Ishikawa (cell line): Measurements from ENCODE around the gene TBC1D22A.

Source experiments
- CEBPB ChIP-seq: IDR thresholded peaks from 2 replicates; pipeline ENCODE4 v1.6.1; 2012
- CREB1 ChIP-seq: IDR thresholded peaks from 2 replicates; pipeline ENCODE4 v1.6.1; 2012; ENCODE audit warnings: low read depth
- EGR1 ChIP-seq: IDR thresholded peaks from 2 replicates; pipeline ENCODE4 v1.6.1; 2012
- EP300 ChIP-seq: IDR thresholded peaks from 2 replicates; pipeline ENCODE4 v1.6.1; 2012; ENCODE audit warnings: borderline replicate concordance
- FOXM1 ChIP-seq: IDR thresholded peaks from 2 replicates; pipeline ENCODE4 v1.6.1; 2012; ENCODE audit warnings: low read depth, borderline replicate concordance
- NFIC ChIP-seq: IDR thresholded peaks from 2 replicates; pipeline ENCODE4 v1.6.1; 2012
- RAD21 ChIP-seq: IDR thresholded peaks from 2 replicates; pipeline ENCODE4 v1.6.1; 2012; ENCODE audit warnings: low read depth
- TAF1 ChIP-seq: IDR thresholded peaks from 2 replicates; pipeline ENCODE4 v1.6.1; 2012; ENCODE audit warnings: low read depth, mild to moderate bottlenecking
- TCF12 ChIP-seq: IDR thresholded peaks from 2 replicates; pipeline ENCODE4 v1.6.1; 2012; ENCODE audit warnings: low read depth
- TEAD4 ChIP-seq: IDR thresholded peaks from 2 replicates; pipeline ENCODE4 v1.6.1; 2012
- YY1 ChIP-seq: IDR thresholded peaks from 2 replicates; pipeline ENCODE4 v1.6.1; 2012; ENCODE audit warnings: low read depth
- ZBTB7A ChIP-seq: IDR thresholded peaks from 2 replicates; pipeline ENCODE4 v1.6.1; 2012; ENCODE audit warnings: low read depth
- TF ChIP-seq, protein P1 (sequence below): IDR thresholded peaks from 2 replicates; pipeline ENCODE4 v1.6.1; 2012
- TF ChIP-seq, protein P2 (sequence below): IDR thresholded peaks from 2 replicates; pipeline ENCODE4 v1.6.1; 2012
- TF ChIP-seq, protein P3 (sequence below): IDR thresholded peaks from 2 replicates; pipeline ENCODE4 v1.6.1; 2012; ENCODE audit warnings: low read depth, mild to moderate bottlenecking

Gene TBC1D22A

DNA sequence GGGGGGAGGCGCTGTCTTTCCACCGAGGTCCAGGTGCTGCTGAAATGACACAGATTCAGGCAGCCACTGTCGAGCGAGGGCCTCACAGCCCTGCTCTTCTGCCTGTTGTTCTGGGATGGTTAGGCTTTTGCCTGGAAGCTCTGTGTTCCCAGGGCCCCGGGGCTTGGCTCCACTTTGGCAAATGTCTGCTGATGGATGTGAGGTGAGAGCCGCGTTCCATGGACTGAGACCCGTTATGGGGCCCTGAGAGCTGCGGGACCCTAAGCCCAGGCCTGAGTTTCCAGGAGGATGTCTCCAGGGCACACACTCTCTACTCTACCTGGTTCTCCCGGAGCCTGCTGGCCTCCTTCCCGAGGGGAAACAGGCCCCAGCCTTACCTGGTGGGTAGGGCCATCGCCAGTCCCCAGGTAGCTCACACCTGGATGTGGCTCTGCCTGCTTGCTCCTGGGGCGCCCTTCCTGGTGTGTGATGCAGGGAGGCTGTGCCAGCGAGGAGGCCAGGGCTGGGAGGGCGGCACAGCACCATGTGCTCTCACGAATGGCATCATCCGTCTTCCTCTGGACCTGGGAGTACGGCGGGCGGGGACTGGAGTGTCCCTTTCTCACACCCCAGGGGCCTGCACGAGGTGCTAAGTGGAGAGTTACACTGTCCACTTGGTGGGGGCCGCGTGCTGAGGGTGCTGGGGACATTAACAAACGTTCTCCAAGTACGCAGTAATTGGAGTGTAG is 435.5 kb downstream of the TBC1D22A start:
- TF ChIP-seq RAD21: no peak
- TF ChIP-seq, protein P1, sequence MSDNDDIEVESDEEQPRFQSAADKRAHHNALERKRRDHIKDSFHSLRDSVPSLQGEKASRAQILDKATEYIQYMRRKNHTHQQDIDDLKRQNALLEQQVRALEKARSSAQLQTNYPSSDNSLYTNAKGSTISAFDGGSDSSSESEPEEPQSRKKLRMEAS: no peak
- no peak for TF ChIP-seq TAF1
- TF ChIP-seq NFIC: no peak
- TF ChIP-seq, protein P2, sequence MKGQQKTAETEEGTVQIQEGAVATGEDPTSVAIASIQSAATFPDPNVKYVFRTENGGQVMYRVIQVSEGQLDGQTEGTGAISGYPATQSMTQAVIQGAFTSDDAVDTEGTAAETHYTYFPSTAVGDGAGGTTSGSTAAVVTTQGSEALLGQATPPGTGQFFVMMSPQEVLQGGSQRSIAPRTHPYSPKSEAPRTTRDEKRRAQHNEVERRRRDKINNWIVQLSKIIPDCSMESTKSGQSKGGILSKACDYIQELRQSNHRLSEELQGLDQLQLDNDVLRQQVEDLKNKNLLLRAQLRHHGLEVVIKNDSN: no peak
- TF ChIP-seq TCF12: no peak
- no peak for TF ChIP-seq YY1
- TF ChIP-seq CREB1: no peak
- no peak for TF ChIP-seq TEAD4
- TF ChIP-seq ZBTB7A: no peak
- TF ChIP-seq EP300: no peak
- no peak for TF ChIP-seq EGR1
- TF ChIP-seq FOXM1: no peak
- no peak for TF ChIP-seq CEBPB
- TF ChIP-seq, protein P3, sequence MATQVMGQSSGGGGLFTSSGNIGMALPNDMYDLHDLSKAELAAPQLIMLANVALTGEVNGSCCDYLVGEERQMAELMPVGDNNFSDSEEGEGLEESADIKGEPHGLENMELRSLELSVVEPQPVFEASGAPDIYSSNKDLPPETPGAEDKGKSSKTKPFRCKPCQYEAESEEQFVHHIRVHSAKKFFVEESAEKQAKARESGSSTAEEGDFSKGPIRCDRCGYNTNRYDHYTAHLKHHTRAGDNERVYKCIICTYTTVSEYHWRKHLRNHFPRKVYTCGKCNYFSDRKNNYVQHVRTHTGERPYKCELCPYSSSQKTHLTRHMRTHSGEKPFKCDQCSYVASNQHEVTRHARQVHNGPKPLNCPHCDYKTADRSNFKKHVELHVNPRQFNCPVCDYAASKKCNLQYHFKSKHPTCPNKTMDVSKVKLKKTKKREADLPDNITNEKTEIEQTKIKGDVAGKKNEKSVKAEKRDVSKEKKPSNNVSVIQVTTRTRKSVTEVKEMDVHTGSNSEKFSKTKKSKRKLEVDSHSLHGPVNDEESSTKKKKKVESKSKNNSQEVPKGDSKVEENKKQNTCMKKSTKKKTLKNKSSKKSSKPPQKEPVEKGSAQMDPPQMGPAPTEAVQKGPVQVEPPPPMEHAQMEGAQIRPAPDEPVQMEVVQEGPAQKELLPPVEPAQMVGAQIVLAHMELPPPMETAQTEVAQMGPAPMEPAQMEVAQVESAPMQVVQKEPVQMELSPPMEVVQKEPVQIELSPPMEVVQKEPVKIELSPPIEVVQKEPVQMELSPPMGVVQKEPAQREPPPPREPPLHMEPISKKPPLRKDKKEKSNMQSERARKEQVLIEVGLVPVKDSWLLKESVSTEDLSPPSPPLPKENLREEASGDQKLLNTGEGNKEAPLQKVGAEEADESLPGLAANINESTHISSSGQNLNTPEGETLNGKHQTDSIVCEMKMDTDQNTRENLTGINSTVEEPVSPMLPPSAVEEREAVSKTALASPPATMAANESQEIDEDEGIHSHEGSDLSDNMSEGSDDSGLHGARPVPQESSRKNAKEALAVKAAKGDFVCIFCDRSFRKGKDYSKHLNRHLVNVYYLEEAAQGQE: no peak

DNA sequence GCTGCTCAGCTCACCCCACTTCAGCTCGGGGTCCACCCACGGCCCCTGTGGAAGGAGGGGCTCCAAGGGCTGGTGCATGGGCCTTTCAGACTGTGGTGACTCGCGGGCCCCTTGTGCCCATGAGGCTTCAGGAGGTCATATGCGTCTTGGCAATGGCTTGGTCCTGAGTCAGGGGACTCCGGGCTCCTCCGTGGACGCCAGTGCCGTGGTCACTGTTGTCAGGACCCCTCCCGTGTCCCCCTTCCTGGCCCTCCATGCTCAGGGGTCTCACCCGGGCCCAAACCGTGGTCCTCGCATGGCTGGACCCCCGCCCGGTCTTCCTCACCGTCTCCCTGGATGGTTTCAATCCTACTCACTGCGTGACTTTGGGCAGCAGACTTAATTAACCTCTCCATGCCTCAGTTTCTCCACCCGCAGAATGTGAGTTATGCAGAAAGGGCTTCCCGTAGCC is 436.4 kb downstream of the TBC1D22A start:
- TF ChIP-seq EGR1 (no peak), CREB1 (no peak), ZBTB7A (no peak), EP300 (no peak), CEBPB (no peak)
- TF ChIP-seq, protein P1: no peak
- TF ChIP-seq, protein P2: no peak

DNA sequence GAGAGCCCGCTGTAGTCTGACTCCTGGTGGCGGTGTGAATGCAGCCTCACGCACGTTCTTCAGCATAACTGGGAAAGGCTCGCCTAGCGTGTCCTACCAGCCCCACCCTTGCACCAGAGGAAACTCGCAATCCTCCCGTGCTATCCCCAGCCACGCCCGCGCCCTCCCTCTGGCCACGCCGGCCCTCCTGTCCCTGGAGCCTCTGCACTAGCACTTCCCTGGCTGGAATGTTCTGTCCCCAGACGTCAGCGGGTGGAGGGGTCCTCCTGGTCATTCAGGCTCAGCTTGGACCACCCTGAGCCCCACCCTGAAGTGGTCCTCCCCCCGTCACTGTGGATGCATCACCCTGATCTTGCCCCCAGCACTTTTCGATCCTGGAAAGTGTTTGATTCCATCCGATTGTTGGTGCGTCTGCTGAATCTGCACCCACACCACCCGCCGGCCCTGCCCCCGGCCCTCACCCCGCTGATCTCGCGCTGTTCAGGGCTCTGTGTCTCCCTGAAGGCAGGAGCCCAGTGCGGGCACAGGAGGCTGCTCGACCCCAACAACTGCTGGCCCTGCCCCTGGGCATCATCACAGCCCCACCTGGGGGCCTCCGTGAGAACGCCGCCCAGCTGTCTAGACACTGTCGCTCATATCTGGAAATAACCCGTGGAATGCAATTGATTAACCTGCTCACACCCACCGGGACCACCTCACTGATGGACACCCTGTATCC is 437.0 kb downstream of the TBC1D22A start:
- TF ChIP-seq NFIC (no peak), TAF1 (no peak), TCF12 (no peak), TEAD4 (no peak), CEBPB (no peak), YY1 (no peak), RAD21 (no peak), ZBTB7A (no peak), CREB1 (no peak), EP300 (no peak), FOXM1 (no peak), EGR1 (no peak)
- TF ChIP-seq, protein P1: no peak
- TF ChIP-seq, protein P2: no peak
- TF ChIP-seq, protein P3: no peak

DNA sequence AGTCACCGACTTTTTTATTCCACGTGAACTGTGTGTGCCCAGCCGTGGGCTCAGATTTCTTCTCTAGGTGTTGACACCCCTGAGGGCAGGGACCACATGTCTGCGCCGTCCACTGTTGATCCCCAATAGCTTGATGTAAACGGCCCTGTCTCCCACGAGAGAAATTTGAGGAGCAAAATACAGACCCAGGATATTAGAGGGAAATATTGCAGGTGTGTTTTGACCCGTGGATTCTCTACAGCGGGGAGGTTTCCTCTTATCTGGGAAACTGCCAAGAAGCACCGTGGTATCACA is 437.5 kb downstream of the TBC1D22A start:
- no peak for TF ChIP-seq FOXM1
- TF ChIP-seq, protein P1: no peak
- TF ChIP-seq CEBPB: no peak
- TF ChIP-seq TAF1: no peak
- no peak for TF ChIP-seq EP300
- TF ChIP-seq CREB1: no peak
- TF ChIP-seq, protein P2: no peak
- no peak for TF ChIP-seq TEAD4
- no peak for TF ChIP-seq TCF12
- no peak for TF ChIP-seq RAD21
- no peak for TF ChIP-seq NFIC
- no peak for TF ChIP-seq YY1
- TF ChIP-seq, protein P3: no peak
